Stomach (tissue), 4 donors: Measurements from ENCODE around the gene HNRNPM.

ENCODE experiments used
- CTCF ChIP-seq, 7 experiments: fragments of 450-650 bp in 4 of 7; fragments of 200-600 bp in 3 of 7; sonication (generic) in 3 of 7; IDR thresholded peaks; one replicate each; pipeline ENCODE4 v1.5.1; 2016 to 2019; ENCODE audit warnings: antibody characterized with exemption in 7 of 7, control low read depth in 2 of 7, mild to moderate bottlenecking in 1 of 7
- EP300 ChIP-seq: sonication (generic); formaldehyde crosslinking; IDR thresholded peaks from one replicate; pipeline ENCODE4 v1.6.1; 2017; ENCODE audit warnings: antibody characterized with exemption
- POLR2A ChIP-seq, 4 donors: fragments of 450-650 bp; IDR thresholded peaks; one replicate each; pipeline ENCODE4 v1.6.1; 2016; ENCODE audit warnings: antibody characterized with exemption in 4 of 4, control low read depth in 2 of 4, mild to moderate bottlenecking in 1 of 4, moderate library complexity in 1 of 4
- POLR2AphosphoS5 ChIP-seq, 3 donors: sonication (generic); formaldehyde crosslinking; IDR thresholded peaks; one replicate each; pipeline ENCODE4 v1.6.1; 2016; ENCODE audit warnings: antibody characterized with exemption in 3 of 3

- TF ChIP-seq POLR2AphosphoS5 (IDR thresholded peaks at IDR 0.05) (no peak), CTCF (IDR thresholded peaks at IDR 0.05) (no peak), POLR2A (IDR thresholded peaks at IDR 0.05) (no peak), EP300 (no peak)
Measured at GRCh38 chr19:8429826-8430225, 14.9 kb upstream of the HNRNPM start.
